K562 (cell line): ENCODE data around the gene POFUT2. TPM values are rescaled to one million over a fixed set of nuclear protein-coding genes. Genes with fewer than 3 reads are reported as not detected.

ENCODE experiments used
- BACH1 ChIP-seq: fragments of 200-800 bp; sonication (Bioruptor generic); IDR thresholded peaks from 2 replicates; pipeline ENCODE4 v1.6.1; 2016; ENCODE audit warnings: missing genetic modification characterization, missing compliant biosample characterization
- CBFA2T2 ChIP-seq: fragments of 450-650 bp; conservative IDR thresholded peaks from 2 replicates; pipeline ENCODE4 v1.6.1; 2017; ENCODE audit warnings: mild to moderate bottlenecking
- CHD4 ChIP-seq: fragments of 200-600 bp; sonication (generic); IDR thresholded peaks from 3 replicates; pipeline ENCODE4 v1.6.1; 2012; ENCODE audit warnings: low read depth, mild to moderate bottlenecking, mixed read lengths, low read length, inconsistent platforms; ENCODE audit not compliant: insufficient read depth, insufficient replicate concordance, poor library complexity, severe bottlenecking
- CTBP1 ChIP-seq: fragments of 450-650 bp; IDR thresholded peaks from 2 replicates; pipeline ENCODE4 v1.6.1; 2016; ENCODE audit warnings: borderline replicate concordance
- CXXC5 ChIP-seq: fragments of 250-450 bp; sonication (Bioruptor Pico); IDR thresholded peaks from 2 replicates; pipeline ENCODE4 v1.8.0; 2022; ENCODE audit warnings: inconsistent platforms, mild to moderate bottlenecking, moderate library complexity
- DMBX1 ChIP-seq: fragments of 250-450 bp; sonication (Bioruptor Pico); IDR thresholded peaks from 2 replicates; pipeline ENCODE4 v1.8.0; 2022; ENCODE audit warnings: inconsistent platforms, mild to moderate bottlenecking, moderate library complexity, borderline replicate concordance
- EP400 ChIP-seq: fragments of 450-650 bp; IDR thresholded peaks from 2 replicates; pipeline ENCODE4 v1.6.1; 2017; ENCODE audit warnings: antibody characterized with exemption, mild to moderate bottlenecking, moderate library complexity
- EZH2 ChIP-seq: IDR thresholded peaks from 2 replicates; pipeline ENCODE4 v1.6.1; 2012; ENCODE audit warnings: low read depth, mild to moderate bottlenecking, inconsistent platforms, low read length, borderline replicate concordance
- HDAC1 ChIP-seq, 2 experiments: fragments of 450-650 bp; IDR thresholded peaks; 2 replicates each; pipeline ENCODE4 v1.6.1; 2016 to 2017; ENCODE audit warnings: inconsistent platforms in 1 of 2, mild to moderate bottlenecking in 1 of 2, moderate library complexity in 1 of 2
- KLF10 ChIP-seq: fragments of 250-450 bp; sonication (Bioruptor Pico); IDR thresholded peaks from 2 replicates; pipeline ENCODE4 v1.6.1; 2021; ENCODE audit warnings: matching md5 sums
- MEF2A ChIP-seq: IDR thresholded peaks from 2 replicates; pipeline ENCODE4 v1.6.1; 2011; ENCODE audit warnings: low read depth, mild to moderate bottlenecking, low read length, moderate library complexity; ENCODE audit not compliant: control insufficient read depth
- MTA3 ChIP-seq: fragments of 450-650 bp; formaldehyde crosslinking; IDR thresholded peaks from 2 replicates; pipeline ENCODE4 v1.6.1; 2017; ENCODE audit warnings: mild to moderate bottlenecking, borderline replicate concordance
- MYBL2 ChIP-seq, 2 experiments: fragments of 450-650 bp in 1 of 2; sonication (generic) in 1 of 2; formaldehyde crosslinking in 1 of 2; IDR thresholded peaks; 2 replicates each; pipeline versions ENCODE4 v1.6.1 to v1.8.1; 2017 to 2022; ENCODE audit warnings: borderline replicate concordance in 1 of 2, inconsistent platforms in 1 of 2, low read depth in 1 of 2, mild to moderate bottlenecking in 1 of 2, missing genetic modification reagents in 1 of 2, moderate library complexity in 1 of 2
- NFATC3 ChIP-seq: fragments of 450-650 bp; IDR thresholded peaks from 2 replicates; pipeline ENCODE4 v1.6.1; 2017; ENCODE audit warnings: mild to moderate bottlenecking
- NR1H2 ChIP-seq: sonication (generic); formaldehyde crosslinking; IDR thresholded peaks from 2 replicates; pipeline ENCODE4 v1.4.0; 2020; ENCODE audit warnings: mild to moderate bottlenecking, missing genetic modification reagents
- NR2C2 ChIP-seq, 2 experiments: fragments of 200-800 bp in 1 of 2; sonication (Bioruptor generic) in 1 of 2; sonication (generic) in 1 of 2; formaldehyde crosslinking in 1 of 2; IDR thresholded peaks; 2 replicates each; pipeline versions ENCODE4 v1.6.1 to v1.8.0; 2016 to 2022; ENCODE audit warnings: mild to moderate bottlenecking in 1 of 2, missing compliant biosample characterization in 1 of 2, missing genetic modification characterization in 1 of 2, missing genetic modification reagents in 1 of 2
- PHB ChIP-seq: fragments of 250-450 bp; sonication (Bioruptor Pico); IDR thresholded peaks from 2 replicates; pipeline ENCODE4 v1.5.0; 2021
- POLR2G ChIP-seq: fragments of 200-400 bp; formaldehyde crosslinking; IDR thresholded peaks from 2 replicates; pipeline ENCODE4 v1.6.1; 2017; ENCODE audit warnings: low read depth, mild to moderate bottlenecking, antibody characterized with exemption, low read length, moderate library complexity
- STAG1 ChIP-seq: sonication (generic); formaldehyde crosslinking; IDR thresholded peaks from 2 replicates; pipeline ENCODE4 v1.5.0; 2020; ENCODE audit warnings: missing genetic modification reagents, borderline replicate concordance
- TCF7 ChIP-seq: sonication (generic); IDR thresholded peaks from 2 replicates; pipeline ENCODE4 v1.6.1; 2016; ENCODE audit warnings: antibody characterized with exemption, borderline replicate concordance
- ZNF408 ChIP-seq: fragments of 250-450 bp; sonication (Bioruptor Pico); IDR thresholded peaks from 2 replicates; pipeline ENCODE4 v1.4.0; 2020; ENCODE audit warnings: low read depth, mild to moderate bottlenecking, moderate library complexity
- ZNF551 ChIP-seq: fragments of 250-450 bp; sonication (Bioruptor Pico); IDR thresholded peaks from 2 replicates; pipeline ENCODE4 v1.5.0; 2021; ENCODE audit warnings: mild to moderate bottlenecking, moderate library complexity
- ZNF584 ChIP-seq: fragments of 200-800 bp; sonication (Bioruptor generic); IDR thresholded peaks from 2 replicates; pipeline ENCODE4 v1.6.1; 2016; ENCODE audit warnings: low read depth, mild to moderate bottlenecking, missing genetic modification characterization, missing compliant biosample characterization
- polyA plus RNA-seq, 8 experiments: library from polyadenylated mRNA; depleted of rRNA in 4 of 8; stranded (reverse) in 5 of 8; unstranded in 3 of 8; fragments of >200 nt; fragmentation: Nextera tagmentation in 2 of 8; fragmentation: Illumina TruSeq in 1 of 8; extraction: Ambion mirVana in 2 of 8; extraction: Trizol in 1 of 8; gene quantifications; 2 replicates each; pipeline versions ENCODE4 v1.2.1 to v1.2.3, GENCODE V29; 2011 to 2014; ENCODE audit warnings: inconsistent platforms in 1 of 8, missing spikeins in 1 of 8
- total RNA-seq, 7 experiments: library from RNA; depleted of rRNA in 6 of 7; stranded (reverse); fragments of >200 nt in 6 of 7; fragmentation: Illumina TruSeq in 2 of 7; extraction: Trizol in 2 of 7; gene quantifications; 2 replicates each; pipeline versions ENCODE4 v1.2.1 to v1.2.3, GENCODE V29; 2011 to 2021; ENCODE audit warnings: low replicate concordance in 1 of 7
- TF ChIP-seq, protein P1 (sequence below): fragments of 200-800 bp; sonication (Bioruptor generic); IDR thresholded peaks from 2 replicates; pipeline ENCODE4 v1.6.1; 2017; ENCODE audit warnings: missing genetic modification characterization, missing compliant biosample characterization

POFUT2 gene
- total and polyA plus RNA-seq, 9 of the 15 experiments (the other 6 are each of a cell fraction or from before 2014, with no cell fraction given) = 1.1 to 24.2 (median 11.0) TPM

DNA sequence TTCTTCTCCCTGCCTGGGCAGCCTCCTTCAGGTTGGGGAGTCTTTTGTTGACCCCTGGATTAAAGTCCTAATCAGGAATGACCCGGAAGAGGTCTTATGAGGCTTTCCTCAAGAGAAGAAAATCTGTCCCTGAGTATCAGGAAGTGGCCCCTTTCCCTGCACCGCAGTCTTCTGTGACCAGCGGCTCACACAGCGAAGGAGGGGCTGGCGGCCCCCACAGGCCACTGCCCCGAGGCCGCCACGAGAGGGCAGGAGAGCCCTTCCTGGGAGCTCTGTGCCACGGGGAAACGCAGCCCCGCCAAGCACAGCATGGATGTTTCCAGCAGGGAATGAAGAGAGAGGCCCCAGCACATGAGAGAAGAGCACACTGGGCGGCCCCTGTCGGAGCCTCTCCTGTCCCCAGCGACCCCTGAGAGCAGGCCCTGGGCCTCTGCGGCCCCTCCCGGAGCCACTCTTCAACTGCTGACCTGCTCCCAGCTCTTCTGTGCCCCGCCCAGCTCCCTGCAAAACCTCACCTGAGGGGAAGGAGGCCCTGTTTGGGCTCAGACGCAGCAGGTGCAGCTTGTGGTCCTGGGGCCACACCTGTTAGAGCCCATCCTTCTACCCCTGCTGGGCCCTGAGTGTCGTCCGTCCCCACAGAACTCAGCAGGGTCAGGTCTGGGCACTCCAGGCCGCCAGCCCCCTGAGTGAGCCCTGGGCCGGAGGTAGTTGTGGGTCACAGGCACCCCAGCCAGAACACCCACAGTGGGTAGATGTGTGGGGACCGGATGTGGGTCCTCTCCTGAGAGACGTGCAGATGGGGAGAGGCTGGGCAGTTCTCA, 4.9 kb upstream of the POFUT2 start (continued):
- TF ChIP-seq EZH2 = no peak
- no peak for TF ChIP-seq CBFA2T2
- TF ChIP-seq, protein P1, sequence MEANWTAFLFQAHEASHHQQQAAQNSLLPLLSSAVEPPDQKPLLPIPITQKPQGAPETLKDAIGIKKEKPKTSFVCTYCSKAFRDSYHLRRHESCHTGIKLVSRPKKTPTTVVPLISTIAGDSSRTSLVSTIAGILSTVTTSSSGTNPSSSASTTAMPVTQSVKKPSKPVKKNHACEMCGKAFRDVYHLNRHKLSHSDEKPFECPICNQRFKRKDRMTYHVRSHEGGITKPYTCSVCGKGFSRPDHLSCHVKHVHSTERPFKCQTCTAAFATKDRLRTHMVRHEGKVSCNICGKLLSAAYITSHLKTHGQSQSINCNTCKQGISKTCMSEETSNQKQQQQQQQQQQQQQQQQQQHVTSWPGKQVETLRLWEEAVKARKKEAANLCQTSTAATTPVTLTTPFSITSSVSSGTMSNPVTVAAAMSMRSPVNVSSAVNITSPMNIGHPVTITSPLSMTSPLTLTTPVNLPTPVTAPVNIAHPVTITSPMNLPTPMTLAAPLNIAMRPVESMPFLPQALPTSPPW = peak; percentile 99
- TF ChIP-seq ZNF408 (CRISPR knock-in tag) = no peak
- TF ChIP-seq NR1H2 (CRISPR knock-in tag) = peak; percentile 66; the same call in 1 of the 2 replicates
- peak; percentile 51 for TF ChIP-seq CXXC5 (CRISPR knock-in tag)
- TF ChIP-seq NR2C2 (CRISPR knock-in tag; IDR thresholded peaks at IDR 0.05) = 0 out of 2 replicates have a peak, but pooled peaks have one; percentile 45
- TF ChIP-seq NR2C2 (tag; IDR thresholded peaks at IDR 0.05) = peak; percentile 90
- TF ChIP-seq CTBP1 = peak; percentile 78; the same call in 1 of the 2 replicates
- TF ChIP-seq MEF2A = no peak
- TF ChIP-seq CHD4 = no peak
- TF ChIP-seq BACH1 = no peak
- TF ChIP-seq POLR2G = no peak; the same call in 1 of the 2 replicates
- TF ChIP-seq DMBX1 (CRISPR knock-in tag) = no peak
- TF ChIP-seq TCF7 = no peak
- no peak for TF ChIP-seq NFATC3
- TF ChIP-seq PHB (CRISPR knock-in tag) = no peak
- peak; percentile 98 for TF ChIP-seq STAG1 (CRISPR knock-in tag)
- TF ChIP-seq MTA3 = peak; percentile 54; the same call in 1 of the 2 replicates
- no peak for TF ChIP-seq HDAC1 (IDR thresholded peaks at IDR 0.05)
- no peak for TF ChIP-seq EP400
- no peak for TF ChIP-seq ZNF584 (CRISPR knock-in tag)
- no peak for TF ChIP-seq MYBL2 (IDR thresholded peaks at IDR 0.05; ENCODE audit: low read depth)
- TF ChIP-seq MYBL2 (CRISPR knock-in tag; IDR thresholded peaks at IDR 0.05; ENCODE audit: borderline replicate concordance) = no peak
- no peak for TF ChIP-seq KLF10 (CRISPR knock-in tag)
- no peak for TF ChIP-seq ZNF551 (CRISPR knock-in tag)
